Measurements from ENCODE around the gene BPIFB1.

Gene BPIFB1

GRCh38 chr20:33334111-33334510 is 51.1 kb downstream of the BPIFB1 start:
- no peak for DNase-seq (ENCODE audit: low read depth)
- TF ChIP-seq CTCF (IDR thresholded peaks at IDR 0.05; ENCODE audit: control insufficient read depth, insufficient read depth, low read depth, low read length, missing control alignments) = no peak
- H3K4me3 ChIP-seq (ENCODE audit: control insufficient read depth, low read depth, low read length) = no peak overlapping the region

GRCh38 chr20:33336375-33336774 is 53.4 kb downstream of the BPIFB1 start:
- TF ChIP-seq CTCF (IDR thresholded peaks at IDR 0.05; ENCODE audit: control insufficient read depth, insufficient read depth, low read depth, low read length, missing control alignments) = no peak
- no peak overlapping the region for H3K4me3 ChIP-seq (ENCODE audit: control insufficient read depth, low read depth, low read length)
- no peak for DNase-seq (ENCODE audit: low read depth)

- DNase-seq (ENCODE audit: low read depth) = no peak
- no peak overlapping the region for H3K4me3 ChIP-seq (ENCODE audit: control insufficient read depth, low read depth, low read length)
- no peak for TF ChIP-seq CTCF (IDR thresholded peaks at IDR 0.05; ENCODE audit: control insufficient read depth, insufficient read depth, low read depth, low read length, missing control alignments)
Measured at GRCh38 chr20:33337119-33337518, 54.1 kb downstream of the BPIFB1 start.

GRCh38 chr20:33337531-33338165 is 54.6 kb downstream of the BPIFB1 start:
- DNase-seq (ENCODE audit: low read depth) = no peak
- H3K4me3 ChIP-seq (ENCODE audit: control insufficient read depth, low read depth, low read length) = no peak overlapping the region
- TF ChIP-seq CTCF (IDR thresholded peaks at IDR 0.05; ENCODE audit: control insufficient read depth, insufficient read depth, low read depth, low read length, missing control alignments) = no peak

GRCh38 chr20:33338467-33339258 is 55.6 kb downstream of the BPIFB1 start:
- no peak overlapping the region for H3K4me3 ChIP-seq (ENCODE audit: control insufficient read depth, low read depth, low read length)
- DNase-seq (ENCODE audit: low read depth) = no peak
- TF ChIP-seq CTCF (IDR thresholded peaks at IDR 0.05; ENCODE audit: control insufficient read depth, insufficient read depth, low read depth, low read length, missing control alignments) = no peak

- no peak for TF ChIP-seq CTCF (IDR thresholded peaks at IDR 0.05; ENCODE audit: control insufficient read depth, insufficient read depth, low read depth, low read length, missing control alignments)
- DNase-seq (ENCODE audit: low read depth) = no peak
Measured at GRCh38 chr20:33339515-33340058, 56.6 kb downstream of the BPIFB1 start.

More at GRCh38 chr20:33339515-33340058, 56.6 kb downstream of the BPIFB1 start:
- no peak overlapping the region for H3K4me3 ChIP-seq (ENCODE audit: control insufficient read depth, low read depth, low read length)
